GM12874 (cell line): Measurements from ENCODE around the gene DHRS11.

ENCODE experiments used
- CTCF ChIP-seq: IDR thresholded peaks from 2 replicates; pipeline ENCODE4 v1.5.1; 2011; ENCODE audit warnings: low read depth, mild to moderate bottlenecking, control low read depth, low read length, moderate library complexity; ENCODE audit not compliant: insufficient read depth

The DHRS11 gene

GRCh38 chr17:36546418-36547093 lies 45.1 kb upstream of the DHRS11 start:
- TF ChIP-seq CTCF = no peak

GRCh38 chr17:36547776-36548175 lies 43.9 kb upstream of the DHRS11 start:
- TF ChIP-seq CTCF = no peak

GRCh38 chr17:36550491-36551417 lies 40.9 kb upstream of the DHRS11 start:
- no peak for TF ChIP-seq CTCF

GRCh38 chr17:36553459-36553858 lies 38.2 kb upstream of the DHRS11 start:
- no peak for TF ChIP-seq CTCF

- no peak for TF ChIP-seq CTCF
These were observed 25.6 kb upstream of the DHRS11 start for GRCh38 chr17:36566081-36566480.

GRCh38 chr17:36575028-36575427 lies 16.7 kb upstream of the DHRS11 start:
- no peak for TF ChIP-seq CTCF

- no peak for TF ChIP-seq CTCF
These were observed 14.9 kb upstream of the DHRS11 start for GRCh38 chr17:36576793-36577192.
